ENCODE results near the gene WNT2B. TPM values are rescaled to one million over a fixed set of nuclear protein-coding genes. Genes with fewer than 3 reads are reported as not detected.

Gene WNT2B
- total and polyA plus RNA-seq, 2 of the 8 experiments (the other 6 are each of a cell fraction or from before 2014, with no cell fraction given): 0.33 to 2.0 TPM

DNA sequence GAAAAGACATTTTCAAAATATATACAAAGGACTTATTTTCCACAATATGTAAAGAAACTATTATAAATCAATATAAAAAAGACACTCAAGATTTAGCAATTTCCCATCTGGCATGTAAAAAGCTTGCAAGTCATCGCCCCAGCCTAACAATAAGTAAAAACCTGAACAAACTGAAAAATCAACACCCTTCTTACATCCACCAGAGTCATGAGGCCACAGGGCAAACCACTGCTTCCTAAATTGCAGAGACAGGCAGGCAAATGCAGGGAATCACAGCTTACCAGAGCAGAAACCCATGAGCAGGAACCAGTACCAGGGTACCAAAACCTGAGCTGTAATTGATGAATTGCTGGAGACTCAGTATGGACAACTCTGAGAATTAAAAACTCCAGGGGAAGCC, 16.7 kb upstream of the WNT2B start:
- H3K79me2 ChIP-seq (ENCODE audit: control insufficient read depth in 1 of 2, insufficient read depth in 2 of 2, low read length in 2 of 2): no peaks in the 10 kb centered on the region
- H3K36me3 ChIP-seq (ENCODE audit: control insufficient read depth in 2 of 4, insufficient read depth in 4 of 4, low read length in 3 of 4): no peaks in the 10 kb centered on the region
- H3K27me3 ChIP-seq (replicated peaks in 1 of 4; ENCODE audit: control insufficient read depth in 3 of 4, extremely low read depth in 1 of 4, insufficient read depth in 3 of 4, low read length in 3 of 4): no peaks in the 10 kb centered on the region
- H3K9me3 ChIP-seq (ENCODE audit: insufficient read depth in 2 of 2, low read depth in 1 of 2, low read length in 1 of 2): no peaks in the 10 kb centered on the region
- H2BK12ac ChIP-seq (ENCODE audit: low read depth, low read length): no peak overlapping the region
- no peak overlapping the region for H3K4me3 ChIP-seq (ENCODE audit: extremely low read depth in 1 of 4, insufficient read depth in 2 of 4, low read depth in 3 of 4, low read length in 4 of 4)
- H3K79me1 ChIP-seq (ENCODE audit: low read depth, low read length): no peaks in the 10 kb centered on the region
- H4K20me1 ChIP-seq (replicated peaks in 1 of 2; ENCODE audit: control insufficient read depth in 1 of 2, insufficient read depth in 2 of 2, low read length in 2 of 2): no peaks in the 10 kb centered on the region
- WGBS, 2 experiments (ENCODE audit: extremely low coverage in 1 of 2, insufficient coverage in 1 of 2, insufficient read length in 1 of 2, insufficient replicate concordance in 2 of 2, low coverage in 1 of 2, low lambda C conversion rate in 2 of 2, missing lambda C conversion rate in 1 of 2): 80% methylated on average over 1 of the region's 1 CpG; no CpG with 5 or more reads in 1 of the 2 experiments
- H4K91ac ChIP-seq (replicated peaks; ENCODE audit: insufficient read length, low read length): no peak overlapping the region
- no peak overlapping the region for H2BK20ac ChIP-seq (ENCODE audit: low read length)
- no peak overlapping the region for H3K23ac ChIP-seq (ENCODE audit: insufficient read length)
- no peak overlapping the region for H2AK5ac ChIP-seq (ENCODE audit: low read depth, low read length)
- FAIRE-seq (no peak), DNase-seq (ENCODE audit: low read depth in 1 of 2, low spot score in 2 of 2) (no peak)
- no peak overlapping the region for H3K18ac ChIP-seq (ENCODE audit: extremely low read depth, low read length)
- H2BK120ac ChIP-seq (replicated peaks; ENCODE audit: low read depth, low read length): no peak overlapping the region
- no peak overlapping the region for H3K27ac ChIP-seq (ENCODE audit: low read depth, low read length)
- no peak overlapping the region for H3K9ac ChIP-seq (replicated peaks in 1 of 4; ENCODE audit: extremely low read depth in 1 of 4, low read depth in 3 of 4, low read length in 3 of 4)
- H3K4ac ChIP-seq (replicated peaks; ENCODE audit: insufficient read length, low read depth, low read length): no peak overlapping the region
- POLR2A ChIA-PET (ENCODE audit: partially characterized antibody): no interaction called here
- no peak overlapping the region for H3K14ac ChIP-seq (ENCODE audit: insufficient read length)
- H3K4me1 ChIP-seq (replicated peaks in 1 of 4; ENCODE audit: control insufficient read depth in 3 of 4, insufficient read depth in 4 of 4, low read length in 3 of 4): no peaks in the 10 kb centered on the region
- H3K4me2 ChIP-seq (ENCODE audit: insufficient read depth in 1 of 2, low read depth in 2 of 2, low read length in 2 of 2): no peak overlapping the region
- H4K5ac ChIP-seq (ENCODE audit: insufficient read length, low read depth, low read length): no peak overlapping the region
- no peak overlapping the region for H2AFZ ChIP-seq (ENCODE audit: low read length)
- no peak overlapping the region for H2BK15ac ChIP-seq (ENCODE audit: low read length)
- no peak overlapping the region for H2BK5ac ChIP-seq (ENCODE audit: low read depth, low read length)
- no peak overlapping the region for H4K8ac ChIP-seq (ENCODE audit: extremely low read depth, insufficient read depth, low read length)
- CTCF ChIA-PET (ENCODE audit: partially characterized antibody): interaction anchor here (0.8 to 1.4 kb wide), 3 partner anchors 10 to 26 kb away, joined by 3 to 6 read pairs (median 4); no protein-coding TSS in a partner anchor
- H3K56ac ChIP-seq (replicated peaks; ENCODE audit: insufficient read length, low read depth, low read length): no peak overlapping the region
- no peaks in the 10 kb centered on the region for H3K23me2 ChIP-seq (ENCODE audit: low read depth, low read length)
- TF ChIP-seq EZH2 (IDR thresholded peaks at IDR 0.05; ENCODE audit: low read depth, low read length, severe bottlenecking) (no peak), BACH1 (IDR thresholded peaks at IDR 0.05; ENCODE audit: low read length) (no peak), JUN (IDR thresholded peaks at IDR 0.05; ENCODE audit: low read depth, low read length) (no peak), SUZ12 (IDR thresholded peaks at IDR 0.05; ENCODE audit: low read length) (no peak), TAF1 (IDR thresholded peaks at IDR 0.05; ENCODE audit: low read depth, low read length) (no peak), CBX5 (IDR thresholded peaks at IDR 0.05; ENCODE audit: low read depth, low read length) (no peak), KDM1A (IDR thresholded peaks at IDR 0.05; ENCODE audit: borderline replicate concordance, low read length) (no peak), HDAC6 (IDR thresholded peaks at IDR 0.05; ENCODE audit: low read depth, low read length) (no peak), MAFK (IDR thresholded peaks at IDR 0.05; ENCODE audit: low read depth, low read length) (no peak), SAP30 (IDR thresholded peaks at IDR 0.05; ENCODE audit: insufficient read depth, insufficient replicate concordance, low read length) (no peak), CREB1 (IDR thresholded peaks at IDR 0.05) (no peak), CHD1 (IDR thresholded peaks at IDR 0.05; ENCODE audit: low read depth, low read length) (no peak), CBX8 (IDR thresholded peaks at IDR 0.05; ENCODE audit: borderline replicate concordance, low read depth, low read length) (no peak)
- TF ChIP-seq, protein P1, sequence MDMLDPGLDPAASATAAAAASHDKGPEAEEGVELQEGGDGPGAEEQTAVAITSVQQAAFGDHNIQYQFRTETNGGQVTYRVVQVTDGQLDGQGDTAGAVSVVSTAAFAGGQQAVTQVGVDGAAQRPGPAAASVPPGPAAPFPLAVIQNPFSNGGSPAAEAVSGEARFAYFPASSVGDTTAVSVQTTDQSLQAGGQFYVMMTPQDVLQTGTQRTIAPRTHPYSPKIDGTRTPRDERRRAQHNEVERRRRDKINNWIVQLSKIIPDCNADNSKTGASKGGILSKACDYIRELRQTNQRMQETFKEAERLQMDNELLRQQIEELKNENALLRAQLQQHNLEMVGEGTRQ (IDR thresholded peaks at IDR 0.05; ENCODE audit: low read length): no peak
